HG03066 (cell line): ENCODE measurements around the gene SORCS2.

Experiments
- ATAC-seq: cut with Tn5 transposase; IDR thresholded peaks from one replicate; pipeline ENCODE4 v1.9.1; 2021; ENCODE audit warnings: low read depth; ENCODE audit not compliant: unreplicated experiment

SORCS2 gene

GRCh38 chr4:7717946-7718490 is 525.7 kb downstream of the SORCS2 start:
- ATAC-seq: no peak

DNA sequence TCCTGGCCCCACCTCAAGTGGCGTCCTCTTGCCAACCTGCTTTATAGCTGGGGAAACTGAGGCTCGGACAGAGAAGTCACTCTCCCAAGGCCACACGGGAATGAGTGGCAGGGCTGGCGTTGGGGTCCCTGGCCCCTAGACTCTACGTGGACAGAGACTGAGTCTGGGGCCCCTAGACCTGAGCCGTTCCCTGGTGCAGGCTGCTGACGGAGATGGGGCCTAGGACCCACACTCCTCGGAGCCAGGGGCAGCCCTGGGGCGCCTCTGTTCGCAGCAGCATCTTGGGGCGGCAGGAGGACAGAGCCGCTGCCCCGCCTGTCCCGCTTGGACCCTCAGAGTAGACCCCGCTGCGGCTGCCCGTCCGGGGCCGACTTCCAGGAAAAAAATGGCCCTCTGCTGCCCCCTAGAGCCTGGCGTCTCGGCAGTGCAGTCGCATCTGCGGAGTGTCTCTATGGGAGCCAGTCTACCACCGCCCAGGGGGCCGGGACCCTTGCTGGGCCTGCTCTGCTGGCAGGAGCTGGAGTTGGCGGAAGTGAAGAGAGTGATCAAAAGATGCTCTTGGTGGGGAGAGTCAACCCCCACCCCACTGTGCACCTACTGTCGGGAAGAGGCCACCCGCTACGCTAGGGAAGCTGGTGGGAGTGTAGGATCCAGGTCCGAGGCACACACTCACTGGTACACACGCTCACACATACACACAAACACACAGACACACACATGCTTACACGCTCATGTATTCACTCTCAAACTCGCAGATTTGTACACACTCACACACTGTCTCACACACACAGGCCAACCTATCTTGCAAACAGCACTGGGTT is 527.2 kb downstream of the SORCS2 start:
- ATAC-seq: no peak

- no peak for ATAC-seq
Observed at GRCh38 chr4:7721984-7722551, 529.7 kb downstream of the SORCS2 start.

GRCh38 chr4:7722766-7723387 is 530.5 kb downstream of the SORCS2 start:
- ATAC-seq: no peak

DNA sequence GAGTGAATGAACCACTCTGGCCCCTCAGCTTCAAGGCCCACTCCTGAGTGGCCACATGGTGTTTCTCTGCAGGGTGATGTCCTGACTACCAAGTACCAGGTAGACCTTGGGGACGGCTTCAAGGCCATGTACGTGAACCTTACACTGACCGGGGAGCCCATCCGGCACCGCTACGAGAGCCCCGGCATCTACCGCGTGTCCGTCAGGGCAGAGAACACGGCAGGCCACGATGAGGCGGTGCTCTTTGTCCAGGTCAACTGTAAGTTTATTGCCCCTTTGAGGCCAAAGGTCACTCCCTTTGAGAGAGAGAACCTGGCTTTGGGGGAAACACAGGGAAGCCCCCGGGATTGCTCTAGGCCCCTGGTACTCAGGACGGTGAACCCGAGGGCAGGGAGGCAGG is 531.3 kb downstream of the SORCS2 start:
- no peak for ATAC-seq

DNA sequence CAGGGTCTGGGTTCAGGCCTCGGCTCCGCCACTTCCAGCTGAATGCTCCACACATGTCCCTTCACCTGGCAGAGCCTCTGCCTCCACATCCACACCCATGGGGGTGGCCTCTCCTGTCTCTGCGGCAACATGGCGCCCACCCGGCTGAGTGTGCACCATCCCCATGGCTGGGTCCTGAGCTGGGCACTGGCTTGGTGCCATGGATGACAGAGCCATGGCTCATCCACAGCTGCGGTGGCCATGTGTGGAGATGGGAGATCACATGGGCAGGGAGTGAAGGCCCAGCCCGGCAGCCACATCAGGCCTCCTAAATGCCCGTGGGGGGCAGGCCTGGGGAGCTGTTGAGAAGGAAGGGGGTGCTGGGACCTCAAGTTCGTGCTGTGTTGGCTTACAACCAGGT is 533.6 kb downstream of the SORCS2 start:
- no peak for ATAC-seq

GRCh38 chr4:7726665-7727413 is 534.5 kb downstream of the SORCS2 start:
- no peak for ATAC-seq

- no peak for ATAC-seq
Observed at GRCh38 chr4:7727749-7728148, 535.4 kb downstream of the SORCS2 start.

DNA sequence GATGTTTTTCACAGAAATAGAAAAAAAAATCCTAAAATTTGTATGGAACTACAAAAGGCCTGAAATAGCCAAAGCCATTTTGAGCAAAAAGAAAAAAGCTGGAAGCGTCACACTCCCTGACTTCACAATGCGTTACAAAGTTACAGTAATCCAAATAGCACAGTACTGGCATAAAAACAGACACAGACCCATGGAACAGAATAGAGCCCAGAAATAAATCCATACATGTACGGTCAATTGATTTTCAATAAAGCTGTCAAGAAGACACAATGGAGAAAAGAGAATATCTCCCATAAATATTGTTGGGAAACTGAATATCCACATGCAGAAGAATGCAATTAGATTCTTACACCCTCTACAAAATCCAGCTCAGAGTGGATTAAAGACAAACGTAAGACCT is 539.1 kb downstream of the SORCS2 start:
- ATAC-seq: no peak

DNA sequence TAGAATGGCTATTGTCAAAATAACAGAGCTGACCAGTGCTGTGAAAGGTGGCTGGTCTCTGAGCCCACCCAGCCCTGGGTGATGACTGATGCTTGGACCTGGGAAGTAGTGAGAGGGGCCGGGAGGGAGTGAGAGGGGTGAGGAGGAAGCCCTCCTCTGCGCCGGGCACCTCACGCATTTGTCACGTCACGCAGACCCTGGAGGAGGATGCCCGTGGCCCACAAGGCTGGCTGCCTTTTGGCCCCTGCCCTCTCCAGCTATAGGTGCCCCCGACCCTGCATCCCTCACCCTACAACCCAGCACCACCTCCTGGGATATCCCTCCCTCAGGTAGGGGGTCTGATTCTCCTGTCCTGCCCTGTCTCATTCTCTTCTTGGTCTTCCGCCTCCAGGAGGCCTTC is 539.9 kb downstream of the SORCS2 start:
- no peak for ATAC-seq

- no peak for ATAC-seq
Observed at GRCh38 chr4:7733201-7733600, 540.9 kb downstream of the SORCS2 start.

DNA sequence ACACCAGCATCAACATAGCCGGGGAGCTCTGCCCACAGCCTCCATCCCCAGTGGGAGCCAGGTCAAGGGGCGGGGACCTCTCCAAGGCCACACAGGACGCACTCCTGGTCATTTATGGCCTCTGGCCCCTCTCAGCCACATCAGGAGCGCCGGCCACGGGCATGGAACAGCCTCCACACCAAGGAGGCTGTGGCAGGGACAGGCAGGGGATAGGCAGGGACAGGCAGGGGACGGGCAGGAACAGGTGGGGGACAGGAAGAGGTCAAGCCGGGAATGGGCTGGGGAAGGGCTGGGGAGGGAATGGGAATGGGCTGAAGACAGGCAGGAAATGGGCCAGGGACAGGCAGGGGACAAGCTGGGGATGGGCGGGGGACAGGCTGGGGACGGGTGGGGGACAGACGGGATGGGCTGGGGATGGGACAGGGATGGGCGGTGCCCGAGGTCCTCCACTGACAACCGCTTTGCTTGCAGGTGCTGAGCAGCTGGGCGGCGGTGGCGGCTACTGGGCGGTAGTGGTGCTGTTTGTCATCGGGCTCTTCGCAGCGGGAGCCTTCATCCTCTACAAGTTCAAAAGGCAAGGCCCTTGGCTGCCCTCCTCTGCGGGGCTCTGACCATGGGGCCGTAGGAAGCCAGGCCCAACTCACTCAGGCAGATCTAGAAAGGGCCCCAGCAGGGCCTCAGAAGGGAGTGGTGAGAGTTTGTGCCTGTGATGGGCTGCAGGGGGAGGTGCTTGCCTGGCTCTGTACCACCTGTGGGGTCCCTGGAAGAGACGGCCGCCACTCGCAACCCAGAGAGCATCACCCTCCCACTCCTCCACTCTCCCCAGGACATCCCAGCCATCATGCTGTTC is 541.7 kb downstream of the SORCS2 start:
- no peak for ATAC-seq

DNA sequence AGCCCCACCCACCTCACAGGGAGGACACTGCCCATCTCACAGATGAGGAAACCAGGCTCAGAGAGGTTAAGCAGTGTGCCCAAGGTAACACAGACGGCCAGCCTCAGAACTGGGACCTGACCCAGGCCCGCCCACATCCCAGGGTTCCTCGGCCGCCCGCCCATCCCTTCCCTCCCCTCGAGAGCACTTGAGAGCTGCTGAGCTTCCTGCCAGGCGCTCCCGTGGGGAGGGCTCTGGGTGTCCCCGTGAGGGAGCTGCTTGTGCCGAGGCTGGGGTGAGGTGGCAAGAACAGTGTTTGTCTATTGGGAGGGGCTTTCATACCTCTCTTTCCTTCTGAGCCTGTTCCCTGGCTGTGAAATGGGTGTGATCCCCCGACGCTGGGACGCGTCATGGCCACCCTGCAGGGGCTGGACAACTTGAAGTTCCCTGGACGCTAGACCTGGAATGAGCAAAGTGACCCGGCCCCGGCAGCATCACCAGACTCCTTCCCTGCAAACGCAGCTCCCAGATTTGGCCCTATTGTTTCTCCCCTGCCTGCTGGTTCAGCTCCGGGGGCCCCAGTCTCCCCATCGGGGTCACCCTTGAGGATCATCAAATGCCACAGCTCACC is 542.4 kb downstream of the SORCS2 start:
- ATAC-seq: no peak

DNA sequence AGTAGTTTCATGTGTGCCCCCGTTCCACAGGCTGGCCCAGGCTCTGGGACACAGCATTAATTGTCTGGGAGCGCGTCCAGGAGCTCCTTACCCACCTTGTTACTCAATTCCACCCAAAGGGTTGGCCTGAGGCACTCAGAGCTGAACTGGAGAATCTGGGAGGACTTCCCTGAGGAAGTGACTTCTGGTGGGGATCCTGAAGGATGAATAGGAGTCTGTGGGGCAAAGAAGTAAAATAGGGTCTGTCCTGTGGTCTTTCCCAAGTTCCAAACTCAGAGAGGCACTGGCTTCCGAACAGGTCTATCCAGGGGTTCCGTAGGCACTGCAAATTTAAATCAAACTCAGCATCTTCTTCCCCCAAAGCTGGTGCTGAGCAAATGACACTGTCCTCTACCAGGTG is 543.1 kb downstream of the SORCS2 start:
- no peak for ATAC-seq

GRCh38 chr4:7735961-7736360 is 543.6 kb downstream of the SORCS2 start:
- no peak for ATAC-seq

DNA sequence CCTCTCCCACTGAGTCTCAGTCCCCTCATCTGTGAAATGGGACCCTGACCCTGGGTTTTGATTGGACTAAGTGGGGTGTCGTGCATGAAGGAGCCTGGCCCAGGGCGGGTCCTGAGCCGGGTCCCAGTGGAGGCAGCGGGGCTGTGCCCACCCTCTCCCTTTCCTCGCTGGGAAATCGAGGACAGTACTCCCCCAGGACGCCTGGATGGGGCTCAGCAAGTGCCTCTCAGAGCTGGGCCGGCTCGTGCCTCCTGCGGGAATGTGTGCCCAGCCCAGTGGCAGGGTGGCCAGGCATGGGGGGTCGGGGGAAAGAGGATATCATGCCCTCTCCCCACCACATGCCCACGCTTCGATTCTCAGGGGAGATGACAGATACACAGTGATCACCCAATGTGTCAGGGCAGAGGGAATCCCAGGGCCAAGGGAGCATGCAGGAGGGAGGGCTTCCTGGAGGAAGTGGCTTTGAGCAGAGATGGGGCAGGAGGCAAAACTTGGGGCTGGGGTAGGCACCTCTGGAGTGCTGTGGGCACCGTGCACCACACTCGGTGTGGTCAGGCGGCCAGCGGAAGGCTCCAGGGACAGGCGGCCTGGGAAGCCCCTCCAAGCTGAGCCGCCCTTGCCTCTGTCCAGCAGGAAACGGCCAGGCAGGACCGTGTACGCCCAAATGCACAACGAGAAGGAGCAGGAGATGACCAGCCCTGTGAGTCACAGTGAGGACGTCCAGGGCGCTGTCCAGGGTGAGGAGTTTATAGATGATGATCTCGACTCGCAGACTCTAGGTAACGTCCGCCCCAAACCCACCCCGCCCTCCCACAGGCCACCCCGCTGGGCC is 544.3 kb downstream of the SORCS2 start:
- ATAC-seq: no peak

DNA sequence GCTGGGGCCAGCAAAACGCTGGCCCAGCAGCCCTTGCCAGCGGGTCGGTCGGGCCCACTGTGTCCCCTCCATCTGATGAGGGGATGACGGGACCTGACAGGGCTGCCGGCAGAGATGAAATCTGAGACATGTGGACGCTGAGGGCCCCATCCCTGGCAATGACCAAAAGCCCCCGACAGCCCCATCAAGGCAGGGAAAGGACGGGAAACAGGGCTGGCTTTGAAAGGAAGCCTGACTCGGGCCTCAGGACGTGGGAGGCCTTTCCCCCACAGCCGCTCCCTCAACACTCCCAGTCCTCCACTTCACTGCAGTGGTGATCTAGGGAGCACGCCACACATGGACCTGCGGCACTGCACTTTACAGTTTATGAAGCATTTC is 544.9 kb downstream of the SORCS2 start:
- ATAC-seq: no peak

DNA sequence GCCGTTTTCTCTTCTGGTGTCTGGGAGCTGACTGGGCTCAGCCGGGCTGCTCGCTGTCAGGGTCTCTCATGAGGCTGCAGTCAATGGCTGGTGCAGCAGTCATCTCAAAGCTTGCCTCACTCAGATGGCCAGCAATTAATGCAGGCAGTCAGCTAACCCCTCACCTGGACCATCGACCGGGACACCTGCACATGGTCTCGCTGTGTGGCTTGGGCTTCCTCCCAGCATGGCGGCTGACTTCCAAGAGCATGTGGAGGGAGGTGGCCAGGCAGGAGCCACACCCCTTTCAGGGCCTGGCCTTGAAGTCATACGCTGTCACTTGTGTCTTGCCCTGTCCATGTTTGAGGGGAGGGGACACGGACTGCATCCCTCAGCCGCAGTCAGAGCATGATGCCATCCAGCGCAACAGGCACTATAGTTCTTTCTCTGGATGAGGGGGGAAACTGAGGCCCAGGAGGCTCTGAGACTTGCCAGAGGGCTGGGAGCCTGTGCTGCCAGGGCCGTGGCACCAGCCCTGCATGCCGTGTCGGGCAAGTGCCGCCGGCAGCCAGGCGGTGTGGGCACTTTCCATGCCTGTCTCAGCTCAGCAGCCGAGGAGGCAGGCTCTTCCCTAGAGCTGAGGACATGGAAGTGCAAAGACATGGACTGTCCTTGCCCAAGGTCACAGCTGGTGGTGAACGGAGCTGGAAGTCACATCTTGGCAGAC is 545.6 kb downstream of the SORCS2 start:
- no peak for ATAC-seq
